NCI-H2107 treated with DMSO at 0.1 percent for 48 hours (cell line): Measurements from ENCODE around the gene DIPK1A.
"Not testable (repeated sequence)": the region's sequence is repeated elsewhere in the genome, so short reads cannot be mapped to it uniquely, and the experiment has no call there.

Experiments used
- DNase-seq: peaks from one replicate; lab custom pipeline; 2025; ENCODE audit not compliant: unreplicated experiment; lab: John Stamatoyannopoulos, UW

DIPK1A gene

GRCh38 chr1:92980732-92981647 is 19.7 kb upstream of the DIPK1A start:
- DNase-seq = no peak

- no peak for DNase-seq
These were observed 14.4 kb upstream of the DIPK1A start for GRCh38 chr1:92975551-92976232.

- DNase-seq = not testable (repeated sequence)
These were observed 12.8 kb upstream of the DIPK1A start for GRCh38 chr1:92974112-92974511.

- DNase-seq = no peak
These were observed 12.1 kb upstream of the DIPK1A start for GRCh38 chr1:92973203-92973897.

- DNase-seq = no peak
These were observed 11.3 kb upstream of the DIPK1A start for GRCh38 chr1:92972409-92973129.

GRCh38 chr1:92971932-92972331 is 10.7 kb upstream of the DIPK1A start:
- DNase-seq = not testable (repeated sequence)

- DNase-seq = no peak
These were observed 9.9 kb upstream of the DIPK1A start for GRCh38 chr1:92970990-92971689.

- no peak for DNase-seq
These were observed 8.3 kb upstream of the DIPK1A start for GRCh38 chr1:92969517-92969916.

- no peak for DNase-seq
These were observed 7.1 kb upstream of the DIPK1A start for GRCh38 chr1:92968138-92969032.

- DNase-seq = no peak
These were observed 3.7 kb upstream of the DIPK1A start for GRCh38 chr1:92964998-92965397.

GRCh38 chr1:92964316-92964715 is 3.1 kb upstream of the DIPK1A start:
- DNase-seq = no peak

GRCh38 chr1:92961896-92962752 is 862 bp upstream of the DIPK1A start:
- no peak for DNase-seq

GRCh38 chr1:92960395-92961130 is 699 bp downstream of the DIPK1A start:
- DNase-seq = peak; percentile 66

- no peak for DNase-seq
These were observed 2.9 kb downstream of the DIPK1A start for GRCh38 chr1:92958203-92958970.

- DNase-seq = no peak
These were observed 4.1 kb downstream of the DIPK1A start for GRCh38 chr1:92957030-92957734.

GRCh38 chr1:92956254-92957029 is 4.8 kb downstream of the DIPK1A start:
- no peak for DNase-seq
